Amniotic stem cell (primary cell): ENCODE data around the gene PROC.

ENCODE experiments used
- DNase-seq: peaks from one replicate; lab custom pipeline; 2025; lab: John Stamatoyannopoulos, UW

PROC gene

GRCh38 chr2:127414638-127415592, 3.3 kb upstream of the PROC start:
- no peak for DNase-seq

- no peak for DNase-seq
These were observed 2.4 kb upstream of the PROC start for GRCh38 chr2:127415593-127416505.

- no peak for DNase-seq
These were observed 1.7 kb upstream of the PROC start for GRCh38 chr2:127416506-127417001.

DNA sequence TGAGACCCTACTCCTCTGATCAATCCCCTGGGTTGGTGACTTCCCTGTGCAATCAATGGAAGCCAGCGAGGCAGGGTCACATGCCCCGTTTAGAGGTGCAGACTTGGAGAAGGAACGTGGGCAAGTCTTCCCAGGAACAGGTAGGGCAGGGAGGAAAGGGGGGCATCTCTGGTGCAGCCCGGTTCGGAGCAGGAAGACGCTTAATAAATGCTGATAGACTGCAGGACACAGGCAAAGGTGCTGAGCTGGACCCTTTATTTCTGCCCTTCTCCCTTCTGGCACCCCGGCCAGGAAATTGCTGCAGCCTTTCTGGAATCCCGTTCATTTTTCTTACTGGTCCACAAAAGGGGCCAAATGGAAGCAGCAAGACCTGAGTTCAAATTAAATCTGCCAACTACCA, 821 bp upstream of the PROC start:
- DNase-seq: no peak

DNA sequence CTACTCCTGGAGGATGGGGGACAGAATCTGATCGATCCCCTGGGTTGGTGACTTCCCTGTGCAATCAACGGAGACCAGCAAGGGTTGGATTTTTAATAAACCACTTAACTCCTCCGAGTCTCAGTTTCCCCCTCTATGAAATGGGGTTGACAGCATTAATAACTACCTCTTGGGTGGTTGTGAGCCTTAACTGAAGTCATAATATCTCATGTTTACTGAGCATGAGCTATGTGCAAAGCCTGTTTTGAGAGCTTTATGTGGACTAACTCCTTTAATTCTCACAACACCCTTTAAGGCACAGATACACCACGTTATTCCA, 844 bp downstream of the PROC start:
- DNase-seq: no peak

GRCh38 chr2:127419448-127420038, 1.3 kb downstream of the PROC start:
- DNase-seq: no peak

DNA sequence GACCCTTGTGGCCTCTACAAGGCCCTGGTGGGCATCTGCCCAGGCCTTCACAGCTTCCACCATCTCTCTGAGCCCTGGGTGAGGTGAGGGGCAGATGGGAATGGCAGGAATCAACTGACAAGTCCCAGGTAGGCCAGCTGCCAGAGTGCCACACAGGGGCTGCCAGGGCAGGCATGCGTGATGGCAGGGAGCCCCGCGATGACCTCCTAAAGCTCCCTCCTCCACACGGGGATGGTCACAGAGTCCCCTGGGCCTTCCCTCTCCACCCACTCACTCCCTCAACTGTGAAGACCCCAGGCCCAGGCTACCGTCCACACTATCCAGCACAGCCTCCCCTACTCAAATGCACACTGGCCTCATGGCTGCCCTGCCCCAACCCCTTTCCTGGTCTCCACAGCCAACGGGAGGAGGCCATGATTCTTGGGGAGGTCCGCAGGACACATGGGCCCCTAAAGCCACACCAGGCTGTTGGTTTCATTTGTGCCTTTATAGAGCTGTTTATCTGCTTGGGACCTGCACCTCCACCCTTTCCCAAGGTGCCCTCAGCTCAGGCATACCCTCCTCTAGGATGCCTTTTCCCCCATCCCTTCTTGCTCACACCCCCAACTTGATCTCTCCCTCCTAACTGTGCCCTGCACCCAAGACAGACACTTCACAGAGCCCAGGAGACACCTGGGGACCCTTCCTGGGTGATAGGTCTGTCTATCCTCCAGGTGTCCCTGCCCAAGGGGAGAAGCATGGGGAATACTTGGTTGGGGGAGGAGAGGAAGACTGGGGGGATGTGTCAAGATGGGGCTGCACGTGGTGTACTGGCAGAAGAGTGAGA, 2.0 kb downstream of the PROC start:
- DNase-seq: no peak

- DNase-seq: no peak
These were observed 3.0 kb downstream of the PROC start for GRCh38 chr2:127421116-127421800.

DNA sequence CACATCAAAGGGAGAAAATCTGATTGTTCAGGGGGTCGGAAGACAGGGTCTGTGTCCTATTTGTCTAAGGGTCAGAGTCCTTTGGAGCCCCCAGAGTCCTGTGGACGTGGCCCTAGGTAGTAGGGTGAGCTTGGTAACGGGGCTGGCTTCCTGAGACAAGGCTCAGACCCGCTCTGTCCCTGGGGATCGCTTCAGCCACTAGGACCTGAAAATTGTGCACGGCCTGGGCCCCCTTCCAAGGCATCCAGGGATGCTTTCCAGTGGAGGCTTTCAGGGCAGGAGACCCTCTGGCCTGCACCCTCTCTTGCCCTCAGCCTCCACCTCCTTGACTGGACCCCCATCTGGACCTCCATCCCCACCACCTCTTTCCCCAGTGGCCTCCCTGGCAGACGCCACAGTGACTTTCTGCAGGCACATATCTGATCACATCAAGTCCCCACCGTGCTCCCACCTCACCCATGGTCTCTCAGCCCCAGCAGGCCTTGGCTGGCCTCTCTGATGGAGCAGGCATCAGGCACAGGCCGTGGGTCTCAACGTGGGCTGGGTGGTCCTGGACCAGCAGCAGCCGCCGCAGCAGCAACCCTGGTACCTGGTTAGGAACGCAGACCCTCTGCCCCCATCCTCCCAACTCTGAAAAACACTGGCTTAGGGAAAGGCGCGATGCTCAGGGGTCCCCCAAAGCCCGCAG, 3.8 kb downstream of the PROC start:
- DNase-seq: no peak

GRCh38 chr2:127422559-127423477, 4.6 kb downstream of the PROC start:
- DNase-seq: no peak

GRCh38 chr2:127423478-127423843, 5.2 kb downstream of the PROC start:
- DNase-seq: no peak

DNA sequence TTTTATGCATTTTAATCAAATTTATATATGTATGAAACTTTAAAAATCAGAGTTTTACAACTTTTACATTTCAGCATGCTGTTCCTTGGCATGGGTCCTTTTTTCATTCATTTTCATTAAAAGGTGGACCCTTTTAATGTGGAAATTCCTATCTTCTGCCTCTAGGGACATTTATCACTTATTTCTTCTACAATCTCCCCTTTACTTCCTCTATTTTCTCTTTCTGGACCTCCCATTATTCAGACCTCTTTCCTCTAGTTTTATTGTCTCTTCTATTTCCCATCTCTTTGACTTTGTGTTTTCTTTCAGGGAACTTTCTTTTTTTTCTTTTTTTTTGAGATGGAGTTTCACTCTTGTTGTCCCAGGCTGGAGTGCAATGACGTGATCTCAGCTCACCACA, 5.7 kb downstream of the PROC start:
- DNase-seq: no peak

DNA sequence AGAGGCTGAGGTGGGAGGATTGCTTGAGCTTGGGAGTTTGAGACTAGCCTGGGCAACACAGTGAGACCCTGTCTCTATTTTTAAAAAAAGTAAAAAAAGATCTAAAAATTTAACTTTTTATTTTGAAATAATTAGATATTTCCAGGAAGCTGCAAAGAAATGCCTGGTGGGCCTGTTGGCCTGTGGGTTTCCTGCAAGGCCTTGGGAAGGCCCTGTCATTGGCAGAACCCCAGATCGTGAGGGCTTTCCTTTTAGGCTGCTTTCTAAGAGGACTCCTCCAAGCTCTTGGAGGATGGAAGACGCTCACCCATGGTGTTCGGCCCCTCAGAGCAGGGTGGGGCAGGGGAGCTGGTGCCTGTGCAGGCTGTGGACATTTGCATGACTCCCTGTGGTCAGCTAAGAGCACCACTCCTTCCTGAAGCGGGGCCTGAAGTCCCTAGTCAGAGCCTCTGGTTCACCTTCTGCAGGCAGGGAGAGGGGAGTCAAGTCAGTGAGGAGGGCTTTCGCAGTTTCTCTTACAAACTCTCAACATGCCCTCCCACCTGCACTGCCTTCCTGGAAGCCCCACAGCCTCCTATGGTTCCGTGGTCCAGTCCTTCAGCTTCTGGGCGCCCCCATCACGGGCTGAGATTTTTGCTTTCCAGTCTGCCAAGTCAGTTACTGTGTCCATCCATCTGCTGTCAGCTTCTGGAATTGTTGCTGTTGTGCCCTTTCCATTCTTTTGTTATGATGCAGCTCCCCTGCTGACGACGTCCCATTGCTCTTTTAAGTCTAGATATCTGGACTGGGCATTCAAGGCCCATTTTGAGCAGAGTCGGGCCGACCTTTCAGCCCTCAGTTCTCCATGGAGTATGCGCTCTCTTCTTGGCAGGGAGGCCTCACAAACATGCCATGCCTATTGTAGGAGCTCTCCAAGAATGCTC, 6.6 kb downstream of the PROC start:
- no peak for DNase-seq

DNA sequence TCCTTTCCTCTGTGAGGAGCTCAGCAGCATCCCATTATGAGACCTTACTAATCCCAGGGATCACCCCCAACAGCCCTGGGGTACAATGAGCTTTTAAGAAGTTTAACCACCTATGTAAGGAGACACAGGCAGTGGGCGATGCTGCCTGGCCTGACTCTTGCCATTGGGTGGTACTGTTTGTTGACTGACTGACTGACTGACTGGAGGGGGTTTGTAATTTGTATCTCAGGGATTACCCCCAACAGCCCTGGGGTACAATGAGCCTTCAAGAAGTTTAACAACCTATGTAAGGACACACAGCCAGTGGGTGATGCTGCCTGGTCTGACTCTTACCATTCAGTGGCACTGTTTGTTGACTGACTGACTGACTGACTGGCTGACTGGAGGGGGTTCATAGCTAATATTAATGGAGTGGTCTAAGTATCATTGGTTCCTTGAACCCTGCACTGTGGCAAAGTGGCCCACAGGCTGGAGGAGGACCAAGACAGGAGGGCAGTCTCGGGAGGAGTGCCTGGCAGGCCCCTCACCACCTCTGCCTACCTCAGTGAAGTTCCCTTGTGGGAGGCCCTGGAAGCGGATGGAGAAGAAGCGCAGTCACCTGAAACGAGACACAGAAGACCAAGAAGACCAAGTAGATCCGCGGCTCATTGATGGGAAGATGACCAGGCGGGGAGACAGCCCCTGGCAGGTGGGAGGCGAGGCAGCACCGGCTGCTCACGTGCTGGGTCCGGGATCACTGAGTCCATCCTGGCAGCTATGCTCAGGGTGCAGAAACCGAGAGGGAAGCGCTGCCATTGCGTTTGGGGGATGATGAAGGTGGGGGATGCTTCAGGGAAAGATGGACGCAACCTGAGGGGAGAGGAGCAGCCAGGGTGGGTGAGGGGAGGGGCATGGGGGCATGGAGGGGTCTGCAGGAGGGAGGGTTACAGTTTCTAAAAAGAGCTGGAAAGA, 7.6 kb downstream of the PROC start:
- no peak for DNase-seq

GRCh38 chr2:127426501-127427354, 8.5 kb downstream of the PROC start:
- DNase-seq: no peak
